GM21786 (cell line): ENCODE data around the gene ZYX.
"Not testable (repeated sequence)": the region's sequence is repeated elsewhere in the genome, so short reads cannot be mapped to it uniquely, and the experiment has no call there.

ENCODE experiments used
- ATAC-seq: cut with Tn5 transposase; IDR thresholded peaks from one replicate; pipeline ENCODE4 v1.9.1; 2021; ENCODE audit not compliant: unreplicated experiment

Gene ZYX

GRCh38 chr7:143384661-143385631 is 3.8 kb downstream of the ZYX start:
- no peak for ATAC-seq

DNA sequence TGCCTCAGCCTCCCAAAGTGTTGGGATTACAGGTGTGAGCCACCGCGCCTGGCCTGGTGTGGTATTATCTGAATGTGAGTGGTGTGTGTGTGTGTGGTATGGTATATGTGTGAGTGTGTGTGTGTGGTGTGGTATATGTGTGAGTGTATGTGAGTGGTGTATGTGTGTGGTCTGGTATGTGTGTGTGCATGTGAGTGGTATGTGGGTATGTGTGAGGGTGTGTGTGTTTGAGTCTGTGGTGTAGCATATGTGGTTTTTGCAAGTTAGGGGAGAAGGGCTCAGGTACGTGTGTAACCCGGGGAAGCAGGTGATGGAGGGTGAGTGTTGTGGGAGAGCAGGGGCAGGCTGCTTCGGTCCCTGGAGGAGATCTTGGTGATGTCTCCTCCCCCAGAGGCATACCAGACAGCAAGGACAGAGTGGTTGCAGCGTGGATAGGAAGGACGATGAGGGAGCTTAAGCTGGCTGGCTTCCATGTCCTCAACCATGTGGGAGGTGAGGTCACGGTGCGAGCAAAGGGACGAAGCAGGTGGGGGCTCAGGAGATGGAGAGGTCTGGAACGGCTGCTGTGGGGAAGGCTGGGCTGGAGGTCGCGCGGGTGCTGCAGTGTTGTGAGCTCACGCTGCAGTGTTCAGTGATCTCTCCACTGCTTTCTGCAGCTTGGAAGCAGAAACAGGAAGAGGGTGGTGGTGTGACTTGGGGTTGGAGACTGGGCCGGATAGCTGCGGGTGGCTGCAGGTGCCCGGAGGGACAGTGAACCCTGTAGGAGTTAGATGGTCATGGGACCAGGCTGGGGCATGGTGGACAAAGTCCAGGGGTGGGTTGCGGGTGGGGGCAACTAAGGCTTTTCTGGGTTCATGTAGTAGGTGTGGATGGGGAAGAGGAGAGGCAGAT is 5.0 kb downstream of the ZYX start:
- ATAC-seq, result peak; percentile 47

- ATAC-seq, result no peak
These were observed 6.2 kb downstream of the ZYX start for GRCh38 chr7:143387156-143387975.

DNA sequence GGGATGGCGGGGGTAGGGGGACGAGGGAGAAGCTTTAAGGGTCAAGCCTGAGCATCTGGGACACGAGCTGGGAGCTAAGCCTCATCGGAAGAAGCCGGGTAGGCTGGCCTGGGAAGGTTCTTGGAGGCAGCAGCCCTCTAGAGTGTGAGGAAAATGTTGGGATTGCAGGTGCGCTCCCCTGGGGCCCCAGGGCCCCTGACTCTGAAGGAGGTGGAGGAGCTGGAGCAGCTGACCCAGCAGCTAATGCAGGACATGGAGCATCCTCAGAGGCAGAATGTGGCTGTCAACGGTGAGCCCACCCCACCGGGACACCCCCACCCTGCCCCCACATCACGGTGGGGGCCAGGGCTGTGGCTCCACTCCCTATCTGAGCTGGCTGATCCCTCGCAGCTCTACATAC is 6.9 kb downstream of the ZYX start:
- ATAC-seq, result no peak

DNA sequence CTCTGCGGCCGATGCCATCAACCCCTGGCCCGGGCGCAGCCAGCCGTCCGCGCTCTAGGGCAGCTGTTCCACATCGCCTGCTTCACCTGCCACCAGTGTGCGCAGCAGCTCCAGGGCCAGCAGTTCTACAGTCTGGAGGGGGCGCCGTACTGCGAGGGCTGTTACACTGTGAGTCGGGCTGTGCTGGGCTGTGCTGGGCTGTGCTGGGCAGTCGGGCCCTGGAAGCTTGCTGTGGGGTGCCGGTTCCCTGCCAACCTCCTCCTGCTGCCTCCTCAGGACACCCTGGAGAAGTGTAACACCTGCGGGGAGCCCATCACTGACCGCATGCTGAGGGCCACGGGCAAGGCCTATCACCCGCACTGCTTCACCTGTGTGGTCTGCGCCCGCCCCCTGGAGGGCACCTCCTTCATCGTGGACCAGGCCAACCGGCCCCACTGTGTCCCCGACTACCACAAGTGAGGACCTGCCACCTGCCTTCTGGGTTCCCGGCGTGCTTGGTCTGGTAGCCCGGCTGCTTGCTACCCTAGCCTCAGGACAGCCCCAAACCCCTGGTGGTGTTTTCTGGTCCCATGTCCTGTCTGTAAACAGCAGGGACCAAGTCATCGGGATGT is 7.5 kb downstream of the ZYX start:
- ATAC-seq, result no peak

DNA sequence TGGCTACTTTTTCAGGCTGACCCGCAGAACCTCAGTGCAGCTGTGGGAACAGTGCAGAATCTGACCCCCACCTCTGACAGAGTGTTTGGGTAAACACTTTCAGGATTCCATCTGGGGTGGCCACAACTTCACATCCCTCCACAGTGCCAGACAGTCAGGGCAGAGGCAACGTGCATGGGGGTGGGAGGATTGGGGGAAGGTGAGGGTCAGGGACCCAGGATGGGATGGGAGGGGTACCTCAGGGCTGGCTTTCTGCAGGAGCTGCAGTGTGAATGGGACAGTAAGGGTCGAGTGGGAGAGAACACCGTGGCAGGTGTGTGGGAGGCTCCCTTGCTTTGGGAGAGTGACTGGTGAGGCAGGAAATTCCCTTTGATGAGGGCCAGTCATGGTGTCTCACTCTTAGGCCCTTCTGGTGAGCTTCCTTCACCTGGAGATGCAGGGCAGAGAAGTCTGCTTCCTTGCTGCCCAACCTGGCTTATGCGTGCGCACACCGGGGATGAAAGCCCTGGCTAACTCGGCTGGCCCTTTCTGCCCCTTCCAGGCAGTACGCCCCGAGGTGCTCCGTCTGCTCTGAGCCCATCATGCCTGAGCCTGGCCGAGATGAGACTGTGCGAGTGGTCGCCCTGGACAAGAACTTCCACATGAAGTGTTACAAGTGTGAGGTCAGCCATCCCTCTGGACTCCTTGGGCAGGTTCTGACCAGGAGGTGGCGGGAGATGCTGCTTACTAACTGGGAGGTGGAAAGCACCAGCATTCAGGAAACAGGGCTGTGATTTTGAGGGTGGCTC is 8.4 kb downstream of the ZYX start:
- no peak for ATAC-seq

GRCh38 chr7:143390104-143390772 is 9.1 kb downstream of the ZYX start:
- no peak for ATAC-seq

- ATAC-seq, result no peak
These were observed 9.7 kb downstream of the ZYX start for GRCh38 chr7:143390773-143391317.

GRCh38 chr7:143391462-143392404 is 10.6 kb downstream of the ZYX start:
- ATAC-seq, result no peak

DNA sequence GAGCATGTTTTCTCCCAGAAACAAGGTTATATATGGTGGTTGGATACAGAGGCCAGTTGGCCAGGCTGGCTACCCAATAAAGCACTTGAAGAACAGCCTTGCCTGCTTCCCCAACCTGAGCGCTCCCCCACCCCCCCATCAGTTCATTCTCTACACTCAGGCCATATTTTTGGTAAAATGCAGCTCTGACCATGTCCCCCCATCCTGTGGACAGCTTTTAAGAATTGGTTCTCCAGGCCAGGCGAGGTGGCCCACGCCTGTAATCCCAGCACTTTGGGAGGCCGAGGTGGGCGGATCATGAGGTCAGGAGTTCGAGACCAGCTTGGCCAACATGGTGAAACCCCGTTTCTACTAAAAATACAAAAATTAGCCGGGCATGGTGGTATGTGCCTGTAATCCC is 11.3 kb downstream of the ZYX start:
- ATAC-seq, result not testable (repeated sequence)

DNA sequence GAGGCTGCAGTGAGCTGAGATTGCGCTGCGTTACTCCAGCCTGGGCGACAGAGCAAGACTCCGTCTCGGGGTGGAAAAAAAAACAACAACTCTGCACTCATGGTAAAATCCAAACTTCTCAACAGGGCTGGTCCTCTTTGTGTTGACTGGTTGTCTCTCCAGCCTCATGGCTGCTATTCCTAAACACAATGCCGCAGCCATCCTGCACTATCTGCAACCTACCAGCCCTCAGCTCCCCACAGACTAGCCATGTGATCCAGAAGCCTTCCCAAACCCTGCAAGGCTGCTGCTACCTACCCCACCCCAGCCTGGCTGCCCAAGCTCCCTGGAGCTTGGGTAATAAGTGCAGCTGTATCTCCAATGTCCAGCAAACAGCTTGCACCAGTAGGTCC is 11.7 kb downstream of the ZYX start:
- ATAC-seq, result no peak

GRCh38 chr7:143393267-143394041 is 12.3 kb downstream of the ZYX start:
- no peak for ATAC-seq

DNA sequence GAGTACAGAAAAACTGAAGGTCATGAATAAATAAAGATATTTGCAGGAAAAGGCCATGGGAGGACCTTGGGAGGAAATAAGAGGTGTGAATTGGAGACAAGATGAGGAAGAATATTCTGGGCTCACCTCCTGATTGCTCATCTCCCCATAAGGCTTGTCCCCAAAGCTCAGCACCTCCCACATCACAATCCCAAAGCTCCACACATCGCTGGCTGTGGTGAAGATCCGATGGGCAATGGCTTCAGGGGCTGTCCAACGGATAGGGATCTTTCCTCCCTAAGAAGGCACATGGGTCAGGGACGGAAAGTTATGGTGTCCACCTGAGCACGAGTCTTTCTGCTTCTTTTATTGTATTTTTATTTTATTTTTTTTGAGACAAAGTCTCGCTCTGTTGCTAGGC is 12.9 kb downstream of the ZYX start:
- ATAC-seq, result no peak

DNA sequence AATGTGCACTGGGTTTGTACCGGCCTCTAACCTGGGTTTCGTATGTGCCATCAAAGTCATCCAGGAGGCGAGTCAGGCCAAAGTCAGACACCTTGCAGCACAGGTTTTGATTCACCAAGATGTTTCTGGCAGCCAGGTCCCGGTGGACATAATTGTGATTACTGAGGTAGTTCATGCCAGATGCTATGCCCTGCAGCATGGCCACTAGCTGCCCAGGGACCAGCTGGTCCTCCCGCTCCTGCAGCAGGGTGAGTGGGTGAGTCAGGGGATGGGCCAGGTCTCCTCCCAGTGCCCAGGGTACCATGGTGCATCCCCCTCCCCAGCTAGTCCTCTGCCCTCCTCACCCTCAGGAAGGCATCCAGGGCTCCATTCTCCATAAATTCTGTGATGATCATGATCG is 13.6 kb downstream of the ZYX start:
- ATAC-seq, result no peak

DNA sequence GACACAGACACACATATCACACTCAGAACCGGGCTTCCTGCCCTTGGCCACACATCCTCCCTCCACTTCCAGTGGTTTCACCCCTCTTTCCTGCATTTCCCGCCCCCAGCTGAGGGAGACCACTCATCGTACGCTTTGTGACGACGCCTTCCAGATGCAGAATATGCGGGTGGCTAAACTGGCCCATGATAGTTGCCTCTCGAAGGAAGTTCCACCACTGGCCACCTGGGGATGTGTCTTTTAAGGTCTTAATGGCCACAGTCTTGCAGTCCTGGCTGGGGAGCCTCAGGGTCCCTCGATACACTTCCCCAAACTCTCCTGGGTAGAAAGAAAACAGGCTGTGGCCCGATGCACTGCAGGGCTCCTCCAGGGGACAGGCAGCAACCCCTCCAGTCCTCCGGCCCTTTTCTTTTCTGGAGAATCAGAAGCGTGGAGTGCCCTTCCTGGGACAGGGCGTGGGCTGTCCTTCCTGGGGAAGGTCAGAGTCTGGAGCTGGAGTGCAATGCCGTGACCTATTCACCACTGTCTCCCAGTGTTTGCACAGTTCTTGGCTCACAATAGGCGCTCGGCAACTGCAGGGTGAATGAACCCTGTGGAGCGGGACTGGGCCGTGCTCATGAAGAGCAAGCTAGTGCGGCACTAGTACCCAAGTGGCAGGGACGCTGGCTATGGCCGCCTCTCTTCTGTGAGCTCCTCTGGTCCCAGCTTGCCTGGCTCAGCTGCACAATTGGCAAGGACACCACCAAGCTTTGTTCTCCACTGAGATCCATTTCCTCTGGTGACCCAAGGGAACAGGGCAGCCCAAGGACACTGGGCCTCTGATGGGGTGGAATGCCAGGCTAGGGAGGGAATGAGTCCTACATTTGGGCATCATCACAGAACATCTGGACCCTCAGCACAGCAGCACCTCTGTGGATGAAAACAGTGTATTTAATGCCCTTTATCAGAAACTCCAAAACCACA is 14.3 kb downstream of the ZYX start:
- ATAC-seq, result no peak

DNA sequence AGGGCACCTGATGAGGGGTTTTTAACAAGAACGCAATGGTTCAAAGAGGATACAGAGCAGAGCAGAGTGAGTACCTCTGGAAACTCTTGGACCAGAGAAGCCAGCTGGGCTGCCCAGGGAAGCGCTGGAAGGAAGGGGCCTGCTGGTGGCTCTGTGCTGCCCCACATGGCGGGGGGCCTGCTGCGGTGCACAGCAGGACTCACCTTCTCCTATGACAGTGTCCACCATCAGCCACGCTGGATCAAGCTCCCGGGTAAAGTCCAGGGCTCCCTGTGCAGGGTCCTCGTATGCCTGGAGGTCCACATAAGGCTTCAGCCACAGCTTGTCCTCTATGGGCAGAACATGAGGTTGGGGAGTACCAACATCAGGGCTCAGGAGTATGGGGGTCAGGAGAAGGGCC is 15.0 kb downstream of the ZYX start:
- ATAC-seq, result no peak
